GM19099 (cell line): ENCODE measurements around the gene COL5A1.

Experiments
- POLR2A ChIP-seq: IDR thresholded peaks from 3 replicates; pipeline ENCODE4 v1.6.1; 2011; ENCODE audit warnings: low read depth; ENCODE audit not compliant: insufficient read length; ENCODE audit errors: extremely low read depth

COL5A1 gene

DNA sequence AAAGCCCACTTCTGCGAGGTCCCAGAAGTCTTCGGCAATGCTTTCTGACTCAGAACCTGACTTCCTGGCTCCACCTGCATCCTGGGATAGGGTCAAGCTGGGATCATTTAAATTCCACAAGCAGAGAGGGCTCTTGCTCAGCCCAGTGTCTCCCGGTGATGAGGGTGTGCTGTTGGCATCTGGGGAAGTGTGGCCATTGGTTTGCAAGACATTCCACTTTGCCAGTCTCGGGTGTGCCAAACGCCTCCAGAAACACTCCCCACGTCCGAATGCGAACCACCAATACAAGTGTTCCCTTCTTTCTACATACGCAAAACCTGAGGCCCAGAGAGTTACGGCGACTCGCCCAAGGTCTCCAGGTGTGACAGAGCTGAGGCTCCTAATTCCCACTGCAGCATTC, 195.9 kb downstream of the COL5A1 start:
- TF ChIP-seq POLR2A: no peak

DNA sequence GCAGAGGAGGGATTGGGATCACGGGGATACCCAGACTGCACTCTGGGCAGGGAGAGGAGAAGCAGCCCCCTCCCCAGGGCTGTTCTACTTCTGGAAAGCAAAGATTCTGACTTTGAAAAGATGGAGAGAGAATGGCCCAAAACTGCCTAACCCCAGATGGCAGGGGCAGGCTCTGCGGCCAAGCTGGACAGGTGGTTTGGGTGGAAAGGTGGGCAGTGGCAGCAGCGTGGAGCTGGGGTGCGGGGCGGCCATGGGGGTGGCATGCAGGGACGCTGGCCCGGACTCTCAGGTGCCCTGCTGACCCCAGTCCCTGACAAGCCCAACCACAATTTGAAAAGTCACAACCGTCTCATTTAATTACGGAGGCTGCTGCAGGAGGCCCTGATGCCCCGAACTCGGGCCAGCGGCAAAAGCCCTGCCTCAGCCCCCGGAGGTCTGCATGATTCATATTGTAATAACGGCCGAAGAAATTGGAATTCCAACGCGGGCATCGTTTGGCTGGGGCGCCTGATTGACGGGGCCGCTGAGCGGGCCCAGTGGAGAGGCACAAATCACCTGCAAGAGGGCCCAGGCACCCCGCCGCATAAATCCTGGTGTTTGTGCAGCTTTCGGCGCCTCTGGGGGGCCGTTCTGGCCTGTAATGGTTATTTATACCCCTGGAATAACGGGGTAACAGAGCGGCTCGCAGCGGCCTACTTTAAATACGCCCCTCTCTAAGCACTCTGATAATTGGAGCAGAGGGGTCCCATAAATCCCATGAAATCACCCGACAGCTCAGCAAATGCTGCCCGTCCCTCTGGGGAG, 197.2 kb downstream of the COL5A1 start:
- no peak for TF ChIP-seq POLR2A

DNA sequence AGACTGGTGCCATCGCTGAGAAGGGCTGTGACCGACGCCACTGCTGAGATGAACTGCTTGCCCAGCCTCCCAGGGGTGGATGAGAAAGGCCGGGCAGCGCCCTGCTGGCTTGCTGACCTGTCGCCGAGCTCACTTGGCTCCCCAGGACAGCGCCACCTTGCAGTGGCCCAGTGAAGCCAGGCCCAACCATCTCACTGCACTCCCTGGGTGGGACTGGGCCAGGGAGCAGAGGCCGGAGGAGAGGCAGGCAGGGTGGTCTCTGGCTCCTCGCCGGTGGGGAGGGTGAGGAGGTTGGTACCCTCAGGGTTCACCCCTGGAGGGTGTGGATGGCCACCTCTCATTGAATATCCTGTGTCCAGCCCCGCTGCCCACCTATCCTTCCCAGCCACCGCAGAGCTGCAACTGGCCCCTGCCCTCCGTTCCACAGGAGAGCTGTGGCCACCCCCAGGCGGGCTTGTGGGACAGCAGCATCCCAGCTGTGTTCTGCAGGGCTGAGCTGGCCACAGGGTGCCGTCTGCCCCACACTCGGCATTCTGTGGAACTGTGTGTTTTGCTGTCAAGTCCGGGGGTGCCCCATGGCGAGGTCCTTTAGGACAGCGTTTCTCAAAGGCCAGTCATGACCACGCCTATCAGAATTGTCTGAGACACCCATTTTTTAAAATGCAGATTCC, 198.0 kb downstream of the COL5A1 start:
- TF ChIP-seq POLR2A: no peak

DNA sequence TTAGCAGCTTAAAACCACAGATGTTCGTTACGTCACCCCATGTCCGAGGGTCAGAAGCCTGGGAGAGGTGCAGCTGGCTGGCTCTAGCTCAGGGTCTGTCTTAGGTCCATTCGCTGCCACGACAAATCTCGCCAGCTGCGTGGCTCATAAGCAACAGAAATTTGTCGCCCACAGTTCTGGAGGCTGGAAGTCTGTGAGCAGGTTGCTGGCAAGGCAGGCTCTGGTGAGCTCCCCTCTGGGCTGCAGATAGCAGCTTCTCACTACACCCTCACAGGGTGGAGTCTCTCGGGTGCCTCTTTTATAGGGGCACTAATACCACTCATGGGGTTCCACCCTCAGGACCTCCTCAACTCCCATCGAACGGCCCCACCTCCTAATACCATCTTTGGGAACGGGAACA, 198.9 kb downstream of the COL5A1 start:
- TF ChIP-seq POLR2A: no peak

DNA sequence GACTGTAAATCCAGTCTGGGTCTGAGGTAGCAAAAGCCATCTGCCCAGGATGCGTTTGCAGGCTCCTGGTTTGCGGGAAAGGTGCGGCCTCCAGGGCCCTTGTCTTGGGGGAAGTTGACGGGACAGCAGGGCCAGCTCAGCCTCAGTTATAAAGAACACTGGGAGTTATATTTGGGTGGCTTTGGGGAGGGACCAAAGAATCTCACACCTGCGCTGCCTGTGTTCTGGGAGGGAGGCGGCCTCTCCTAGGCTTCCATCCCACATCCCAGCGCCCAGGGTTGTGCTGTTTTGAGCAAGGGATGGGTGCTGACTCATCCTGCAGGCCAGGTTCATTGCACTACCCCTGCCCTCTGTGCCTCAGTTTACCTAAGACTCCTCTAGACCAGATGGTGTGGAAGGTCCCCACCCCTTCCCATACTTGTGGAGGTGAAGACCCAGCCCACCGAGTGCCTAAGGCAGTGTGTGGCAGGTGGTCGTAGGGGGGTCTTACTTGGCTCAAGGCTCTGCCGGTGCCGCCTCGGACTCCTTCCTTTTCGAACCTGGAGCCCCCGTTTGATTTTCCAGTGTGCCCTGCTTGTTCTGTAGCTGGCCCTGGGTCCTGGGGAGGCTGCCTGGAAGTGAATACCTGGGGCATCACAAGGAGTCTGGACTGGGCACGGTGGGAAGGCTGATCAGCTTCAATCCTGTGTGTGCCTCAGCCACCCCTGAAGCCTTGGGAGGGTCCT, 199.7 kb downstream of the COL5A1 start:
- TF ChIP-seq POLR2A: no peak

DNA sequence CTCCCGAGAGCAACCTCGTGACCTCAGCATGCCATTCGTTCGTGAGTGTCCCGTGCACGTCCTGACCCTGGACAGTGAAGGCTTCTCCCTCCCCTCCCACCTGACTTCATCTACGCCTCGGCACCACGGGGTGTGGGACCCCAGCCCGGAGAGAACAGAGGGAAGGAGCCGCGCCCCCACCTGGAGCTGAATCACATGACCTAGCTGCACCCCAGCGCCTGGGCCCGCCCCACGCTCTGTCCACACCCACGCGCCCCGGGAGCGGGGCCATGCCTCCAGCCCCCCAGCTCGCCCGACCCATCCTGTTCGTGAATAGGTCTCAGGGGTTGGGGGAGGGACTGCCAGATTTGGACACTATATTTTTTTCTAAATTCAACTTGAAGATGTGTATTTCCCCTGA, 200.7 kb downstream of the COL5A1 start:
- TF ChIP-seq POLR2A: no peak

DNA sequence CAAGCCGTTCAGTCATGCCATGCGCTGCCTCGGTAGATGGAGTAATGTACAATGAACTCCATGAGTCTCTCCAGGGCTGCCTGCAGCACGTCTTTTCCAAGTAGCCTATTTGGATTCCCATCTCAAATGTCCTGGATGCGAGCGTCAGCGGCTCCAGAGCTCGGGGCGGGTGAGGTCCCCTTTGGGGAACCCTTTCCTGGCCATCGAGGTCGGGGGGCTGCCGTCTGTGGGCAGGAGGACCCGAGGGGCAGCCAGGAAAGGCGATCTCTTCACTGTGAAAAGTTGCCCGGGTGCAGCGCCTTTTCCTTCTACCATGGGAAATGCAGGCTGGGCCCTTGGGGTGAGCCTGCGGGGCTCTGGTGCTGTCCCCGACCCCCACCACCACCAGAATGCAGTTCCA, 202.1 kb downstream of the COL5A1 start:
- no peak for TF ChIP-seq POLR2A

DNA sequence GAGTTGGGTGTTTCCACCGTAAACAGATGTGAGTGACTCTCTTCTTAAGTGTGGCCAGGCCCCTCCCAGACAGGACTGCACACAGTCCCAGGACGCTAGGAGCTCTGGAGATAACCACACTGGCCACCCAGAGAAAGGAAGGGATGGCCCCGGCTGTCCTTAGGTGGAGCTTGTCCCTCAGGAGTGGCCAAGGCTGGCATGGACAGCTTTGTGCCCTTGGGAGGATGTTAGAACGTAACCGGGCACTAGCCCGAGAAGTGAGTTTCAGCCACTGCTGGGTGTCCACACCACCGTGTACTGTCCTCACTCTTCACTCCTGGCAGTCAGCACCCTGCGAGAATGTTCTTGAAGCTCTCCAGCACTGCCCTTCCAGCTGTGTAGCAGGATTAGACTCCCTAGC, 203.2 kb downstream of the COL5A1 start:
- no peak for TF ChIP-seq POLR2A

DNA sequence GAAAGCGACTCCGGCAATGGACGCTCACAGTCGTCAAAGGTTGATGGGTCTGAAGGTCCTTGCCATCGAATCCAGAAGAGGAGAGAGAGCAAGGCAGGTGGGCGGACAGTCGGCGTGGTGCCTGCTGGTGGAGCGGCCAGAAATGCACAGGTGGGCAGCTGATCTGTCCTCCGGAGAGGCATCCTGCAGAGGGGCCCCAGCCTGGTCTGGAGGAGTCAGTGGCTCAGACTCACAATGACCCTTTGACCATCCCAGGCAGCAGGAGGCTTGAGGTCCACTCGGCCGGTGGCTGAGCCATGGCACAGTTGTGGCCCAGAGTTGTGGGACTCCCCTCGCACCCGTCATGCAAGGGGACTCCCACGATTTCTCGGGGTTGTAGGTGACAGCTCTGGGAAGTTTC, 204.6 kb downstream of the COL5A1 start:
- no peak for TF ChIP-seq POLR2A

DNA sequence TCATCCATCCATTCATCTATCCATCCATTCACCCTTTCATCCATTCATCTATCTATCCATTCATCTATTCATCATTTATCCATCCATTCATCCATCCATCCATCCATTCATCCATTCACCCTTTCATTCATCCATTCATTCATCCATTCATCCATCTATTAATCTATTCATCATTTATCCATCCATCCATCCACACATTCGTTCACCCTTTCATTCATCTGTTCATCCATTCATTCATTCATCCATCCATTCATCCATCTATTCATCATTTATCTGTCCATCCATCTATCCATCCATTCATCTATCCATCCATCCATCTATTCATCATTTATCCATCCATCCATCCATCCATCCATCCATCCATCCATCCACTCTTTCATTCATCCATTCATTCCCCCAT, 205.1 kb downstream of the COL5A1 start:
- TF ChIP-seq POLR2A: no peak

DNA sequence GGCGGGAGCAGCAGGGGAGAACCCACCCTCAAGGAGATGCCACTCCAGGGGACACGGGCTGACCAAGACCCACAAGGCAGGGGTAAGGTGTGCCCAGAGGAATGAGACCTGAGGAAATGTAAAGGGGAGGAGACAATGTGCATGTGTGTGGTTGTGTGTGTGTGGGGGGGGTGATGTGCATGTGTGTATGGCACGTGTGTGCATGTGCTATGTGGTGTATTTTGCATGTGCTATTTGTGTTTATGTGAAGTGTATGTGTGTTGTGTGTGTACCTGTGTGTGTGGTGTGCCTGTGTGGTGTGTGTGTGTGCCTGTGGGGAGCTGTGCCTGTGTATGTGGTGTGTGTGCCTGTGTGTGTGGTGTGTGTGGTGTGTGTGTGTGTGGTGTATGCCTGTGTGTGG, 205.5 kb downstream of the COL5A1 start:
- TF ChIP-seq POLR2A: no peak

DNA sequence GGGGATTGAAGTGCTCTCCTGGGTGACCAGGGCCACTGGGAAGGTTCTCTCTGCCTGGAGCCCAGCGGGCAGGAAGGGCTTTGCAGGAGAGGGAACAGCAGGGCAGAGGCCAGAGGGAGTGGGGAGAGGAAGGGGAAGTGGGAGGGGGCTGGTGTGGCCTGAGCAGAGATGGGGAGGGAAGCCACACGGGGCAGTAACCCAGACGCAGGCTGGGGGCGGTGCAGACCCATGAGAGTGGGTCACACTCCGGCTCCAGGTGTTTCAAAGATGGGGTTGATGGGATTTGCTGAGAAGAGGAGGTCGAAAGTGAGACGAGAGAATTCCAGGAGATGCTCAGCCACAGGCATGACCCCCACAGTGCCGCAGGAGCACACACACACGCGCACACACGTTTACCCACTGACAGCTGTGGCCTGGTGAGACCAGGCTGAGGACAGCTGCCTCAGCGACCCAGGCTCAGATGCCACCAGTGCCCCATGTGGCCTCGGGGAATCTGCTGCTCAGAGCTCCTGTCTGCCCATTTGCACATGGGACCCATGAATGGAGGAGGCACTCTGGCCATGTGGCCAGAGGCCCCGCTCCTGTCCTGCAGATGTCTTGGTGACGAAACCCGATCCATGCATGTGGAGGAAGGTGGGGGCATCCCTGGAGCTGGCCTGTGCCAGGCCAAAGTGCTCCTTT, 206.3 kb downstream of the COL5A1 start:
- TF ChIP-seq POLR2A: no peak

DNA sequence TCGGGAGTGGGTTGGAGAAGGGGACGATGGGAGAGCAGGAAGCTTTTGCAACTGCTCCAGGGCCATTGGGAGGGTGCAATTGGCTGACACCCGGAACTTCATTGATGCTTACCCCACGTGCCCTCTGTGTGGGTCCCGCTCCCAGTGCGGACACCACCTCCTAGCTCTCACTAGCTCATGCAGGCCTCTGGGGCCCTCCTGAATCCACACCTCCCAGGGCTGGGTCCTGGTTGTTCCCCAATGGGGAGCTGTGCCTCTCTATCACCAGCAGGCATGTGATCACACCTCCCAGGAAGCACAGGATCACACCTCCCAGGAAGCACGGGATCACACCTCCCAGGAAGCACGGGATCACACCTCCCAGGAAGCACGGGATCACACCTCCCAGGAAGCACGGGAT, 206.9 kb downstream of the COL5A1 start:
- no peak for TF ChIP-seq POLR2A

DNA sequence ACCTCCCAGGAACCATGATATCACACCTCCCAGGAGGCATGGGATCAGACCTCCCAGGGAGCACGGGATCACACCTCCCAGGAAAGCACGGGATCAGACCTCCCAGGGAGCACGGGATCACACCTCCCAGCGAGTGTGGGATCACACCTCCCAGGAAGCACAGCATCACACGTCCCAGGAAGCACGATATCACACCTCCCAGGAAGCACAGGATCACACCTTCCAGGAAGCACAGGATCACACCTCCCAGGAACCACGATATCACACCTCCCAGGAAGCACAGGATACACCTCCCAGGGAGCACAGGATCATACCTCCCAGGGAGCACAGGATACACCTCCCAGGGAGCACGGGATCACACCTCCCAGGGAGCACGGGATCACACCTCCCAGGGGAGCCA, 209.0 kb downstream of the COL5A1 start:
- TF ChIP-seq POLR2A: no peak

DNA sequence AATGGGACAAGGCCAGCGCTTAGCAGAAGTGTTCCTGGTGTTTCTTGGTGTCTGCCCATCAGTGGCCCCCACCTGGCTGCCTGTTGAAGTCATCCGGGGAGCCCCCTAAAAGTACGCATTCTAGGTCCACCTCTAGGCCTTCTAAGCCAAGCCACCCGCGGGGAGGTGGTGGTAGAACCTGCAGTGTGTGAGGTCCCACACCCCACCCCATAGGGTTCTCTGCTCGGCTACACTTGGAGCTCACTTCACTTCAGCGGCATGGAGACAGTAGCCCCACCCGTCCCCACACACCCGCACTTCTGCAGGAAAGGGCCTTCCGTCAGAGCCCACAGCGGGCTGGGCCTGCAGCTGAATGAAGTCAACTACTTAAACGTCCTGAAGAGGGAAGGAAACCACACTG, 209.4 kb downstream of the COL5A1 start:
- no peak for TF ChIP-seq POLR2A
